SK-MEL-5 (cell line): Measurements from ENCODE around the gene EFCAB6. TPM values are rescaled to one million over a fixed set of nuclear protein-coding genes. Genes with fewer than 3 reads are reported as not detected.

Experiments used
- DNase-seq: peaks from one replicate; pipeline ENCODE4 v3.0.0-alpha.2; 2016; ENCODE audit warnings: low read depth, low spot score
- in situ Hi-C: cut with HindIII; loops from 2 replicates; pipeline ENCODE4 v1.10.0; 2016; ENCODE audit warnings: low sequenced_read_pairs, high pct_unique_total_duplicates, low pct_unique_long_range_greater_than_20kb
- total RNA-seq: library from RNA; depleted of rRNA; stranded (reverse); fragments of >200 nt; shearing (Covaris generic); gene quantifications from 2 replicates; pipeline ENCODE4 v1.2.3, GENCODE V29; 2014

Gene EFCAB6
- total RNA-seq, 1 experiment from 2014 or later, result 0.55 TPM

DNA sequence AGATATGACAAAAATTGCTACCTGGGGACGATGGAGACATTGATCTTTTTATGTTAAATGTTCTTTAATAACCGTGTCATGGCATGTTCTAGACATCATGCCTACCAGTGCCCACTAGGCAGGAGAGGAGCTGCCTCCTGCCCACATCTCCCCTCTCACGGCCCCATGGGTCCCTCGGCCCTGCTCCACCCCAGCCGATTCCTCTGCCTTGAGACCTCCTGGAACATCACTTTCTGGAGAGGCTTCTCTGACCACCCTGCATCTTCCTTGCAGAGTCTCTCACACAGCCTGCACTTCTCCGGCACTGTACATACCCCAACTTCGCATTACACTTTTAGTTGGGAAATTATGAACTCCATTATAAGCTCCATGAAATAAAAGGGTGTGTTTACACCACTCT is 16.8 kb downstream of the EFCAB6 start:
- in situ Hi-C loops, result no loop called here
- DNase-seq, result no peak

DNA sequence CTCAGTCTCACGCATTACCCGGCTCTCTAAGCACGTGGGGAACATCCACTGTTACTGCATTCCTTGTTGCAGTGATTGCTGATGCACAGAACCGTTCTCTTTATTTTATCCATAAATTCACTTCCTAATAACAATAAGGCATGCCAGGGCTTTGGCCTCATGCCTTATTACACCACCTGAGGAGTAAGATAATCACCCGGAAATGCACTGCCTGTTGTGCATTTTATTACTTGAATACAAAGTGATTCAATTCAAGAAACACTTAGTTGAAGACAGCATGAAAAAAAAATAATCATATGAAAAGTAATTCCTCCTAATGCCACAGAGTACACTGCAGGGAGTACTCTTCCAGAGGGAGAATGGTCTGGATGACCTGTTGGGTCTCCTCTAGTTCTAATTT is 19.2 kb downstream of the EFCAB6 start:
- in situ Hi-C loops, result no loop called here

DNA sequence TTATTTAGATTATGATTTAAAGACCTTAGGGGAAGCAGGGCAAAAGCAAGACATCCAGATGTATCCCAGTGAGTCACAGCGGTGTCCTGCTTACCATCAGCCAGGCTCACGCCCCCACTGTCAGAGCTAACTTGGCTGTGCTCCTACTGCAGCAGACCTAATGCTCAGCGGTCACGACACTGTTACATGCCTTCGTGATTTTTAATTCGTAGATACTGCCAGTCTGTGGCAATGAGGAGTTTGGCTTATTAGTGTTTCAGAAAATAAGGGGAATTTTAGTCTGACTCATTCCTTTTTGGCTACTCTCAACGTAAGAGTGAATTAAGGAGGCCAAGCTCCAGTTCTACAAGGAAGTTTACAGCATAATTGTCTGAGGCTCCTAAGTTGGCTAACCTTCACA is 22.7 kb downstream of the EFCAB6 start:
- in situ Hi-C loops, result no loop called here
- DNase-seq, result no peak

More for the DNA sequence above, 19.2 kb downstream of the EFCAB6 start:
- DNase-seq, result no peak

DNA sequence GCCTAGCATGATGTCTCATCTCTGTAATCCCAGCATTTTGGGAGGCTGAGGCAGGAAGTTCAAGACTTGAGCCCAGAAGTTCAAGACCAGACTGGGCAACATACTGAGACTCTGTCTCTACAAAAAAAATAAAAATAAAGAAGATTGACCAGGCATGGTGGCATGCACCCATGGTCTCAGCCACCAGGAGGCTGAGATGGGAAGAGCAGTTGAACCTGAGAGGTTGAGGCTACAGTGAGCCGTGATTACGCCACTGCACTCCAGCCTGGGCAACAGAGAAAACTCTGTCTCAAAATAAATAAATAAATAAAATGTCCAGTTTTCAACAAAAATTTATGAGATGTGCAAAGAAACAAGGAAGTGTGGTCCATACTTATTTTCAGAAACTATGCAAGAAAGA is 28.3 kb downstream of the EFCAB6 start:
- DNase-seq, result peak; percentile 55
- in situ Hi-C loops, result no loop called here

DNA sequence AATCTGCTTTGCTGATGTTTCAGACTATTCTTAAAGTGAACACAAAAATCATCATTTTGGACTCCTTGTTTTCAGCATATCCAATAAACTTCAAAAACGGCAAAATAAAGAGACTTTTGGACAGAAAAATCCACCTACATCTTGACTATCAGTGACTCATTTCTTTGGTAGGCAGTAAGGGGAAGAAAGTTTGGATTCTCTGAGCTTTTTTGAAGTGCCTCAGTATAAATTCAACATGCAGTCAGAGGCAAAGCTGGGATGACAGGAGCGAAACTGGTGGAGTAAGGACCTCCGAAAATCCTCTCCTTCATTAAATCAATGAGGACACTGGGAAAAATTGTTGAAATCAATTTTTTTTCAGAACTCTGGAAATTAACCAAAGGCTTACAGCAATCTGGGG is 29.7 kb downstream of the EFCAB6 start:
- DNase-seq, result no peak
- in situ Hi-C loops, result no loop called here

DNA sequence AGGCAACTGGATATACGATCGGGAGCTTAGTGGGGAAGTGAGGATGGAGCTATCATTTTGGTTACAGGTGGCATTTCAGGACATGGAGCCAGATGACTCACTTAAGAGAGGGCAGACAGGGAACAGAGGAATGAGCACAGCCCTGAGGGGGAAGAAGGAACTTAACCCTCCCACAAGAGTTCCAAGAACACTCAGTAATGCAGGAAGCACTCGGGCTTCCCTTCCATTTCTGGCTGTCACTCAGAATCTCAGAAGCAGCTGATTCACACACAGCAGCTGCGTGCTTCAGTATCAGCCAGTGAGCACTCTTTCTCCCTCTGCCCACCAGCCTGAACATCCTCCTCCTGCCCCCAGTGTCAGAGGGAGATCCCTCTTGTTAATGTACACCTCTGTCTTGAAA is 34.8 kb downstream of the EFCAB6 start:
- peak; percentile 4 for DNase-seq
- in situ Hi-C loops, result no loop called here

DNA sequence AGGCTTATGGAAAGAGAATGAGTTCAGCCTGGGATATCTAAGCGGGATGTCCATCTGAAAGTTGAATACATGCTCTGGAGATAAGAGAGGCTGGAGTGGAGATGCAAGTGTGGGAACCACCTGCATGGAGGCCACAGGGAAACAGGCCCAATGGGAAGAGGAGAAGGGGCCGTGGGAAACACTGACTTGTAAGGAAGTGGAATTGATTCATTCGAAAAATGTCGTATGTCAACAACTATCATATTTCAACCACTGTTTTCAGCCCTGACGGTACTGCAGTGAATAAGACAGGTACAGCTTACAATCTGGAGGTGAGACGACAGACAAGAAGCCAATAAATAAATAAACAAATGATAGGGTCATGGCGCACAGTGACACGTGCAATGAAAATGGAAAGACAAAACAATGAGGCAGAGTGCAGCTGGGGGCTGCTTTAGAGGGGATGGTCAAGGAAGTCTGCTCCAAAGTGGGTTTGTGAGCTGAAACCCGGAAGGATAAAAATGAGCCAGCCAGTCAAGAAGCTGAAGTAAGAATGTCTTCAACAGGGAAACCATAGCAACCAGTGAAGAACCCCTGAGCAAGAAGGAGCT is 35.9 kb downstream of the EFCAB6 start:
- DNase-seq, result no peak
- in situ Hi-C loops, result no loop called here

DNA sequence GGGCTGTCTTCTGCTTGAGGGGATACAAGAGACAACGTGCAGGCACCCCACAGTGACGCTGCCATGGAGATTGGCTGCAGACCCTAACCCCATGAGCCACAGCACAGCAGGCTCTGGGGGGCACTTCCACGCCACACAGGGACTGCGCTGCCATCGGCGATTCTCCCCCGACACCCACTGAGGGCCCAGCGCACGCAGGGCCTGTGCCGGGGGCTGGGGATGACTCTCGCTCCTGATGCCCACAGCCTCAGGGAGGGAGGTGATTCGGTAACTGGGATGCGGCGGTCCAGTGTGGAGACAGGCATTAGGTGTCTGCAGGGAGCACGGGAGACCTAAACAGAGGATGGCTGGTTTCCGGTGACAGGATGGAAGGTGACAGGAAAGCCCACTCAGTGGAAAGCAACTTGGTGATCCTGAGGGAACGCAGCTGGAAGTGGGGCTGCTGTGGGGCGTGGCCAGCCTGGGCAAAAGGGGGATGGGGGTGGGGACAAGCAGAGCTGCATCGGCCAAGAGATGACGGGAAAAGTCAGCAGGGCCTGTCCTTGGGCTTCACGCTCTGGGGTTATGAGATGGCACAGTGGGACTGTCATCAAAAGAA is 37.7 kb downstream of the EFCAB6 start:
- DNase-seq, result no peak
- in situ Hi-C loops, result no loop called here

DNA sequence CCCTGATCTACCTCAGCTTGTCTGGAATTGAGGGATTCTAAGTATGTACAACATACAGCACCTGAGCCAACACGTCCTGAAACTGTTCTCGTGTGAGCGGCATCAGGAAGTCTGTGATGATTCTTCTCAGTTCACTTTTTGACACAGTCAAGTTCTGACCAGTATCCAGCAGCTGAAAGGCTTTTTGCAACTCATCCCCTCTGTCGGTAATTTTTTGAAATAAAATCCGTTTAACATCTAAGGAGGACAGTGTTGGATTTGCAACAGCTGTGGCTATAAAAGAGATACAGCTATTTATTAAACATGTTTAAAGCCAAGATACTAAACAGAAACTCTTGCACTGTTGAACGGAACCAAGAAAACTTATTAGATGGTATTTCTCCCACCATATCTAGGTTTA is 39.3 kb downstream of the EFCAB6 start:
- in situ Hi-C loops, result no loop called here
- DNase-seq, result no peak

DNA sequence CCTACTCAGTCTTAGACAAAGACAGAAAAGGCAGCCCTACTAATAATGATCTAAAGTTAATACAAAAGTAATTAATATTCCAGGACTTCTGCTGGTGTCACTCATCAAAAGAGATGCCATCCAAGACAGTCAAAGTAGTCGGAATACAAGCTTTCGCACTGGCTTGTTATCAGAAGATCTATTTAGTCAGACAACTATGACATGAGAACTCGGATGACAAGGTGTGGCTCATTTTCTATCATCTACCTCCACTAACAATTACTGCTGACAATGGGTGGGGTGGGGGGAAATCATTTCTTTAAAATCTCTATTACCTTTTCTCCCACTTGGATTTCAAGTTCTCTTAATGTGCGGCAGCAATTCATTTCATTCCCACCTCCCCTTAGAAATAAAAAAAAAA is 56.7 kb downstream of the EFCAB6 start:
- DNase-seq, result no peak
- in situ Hi-C loops, result no loop called here

DNA sequence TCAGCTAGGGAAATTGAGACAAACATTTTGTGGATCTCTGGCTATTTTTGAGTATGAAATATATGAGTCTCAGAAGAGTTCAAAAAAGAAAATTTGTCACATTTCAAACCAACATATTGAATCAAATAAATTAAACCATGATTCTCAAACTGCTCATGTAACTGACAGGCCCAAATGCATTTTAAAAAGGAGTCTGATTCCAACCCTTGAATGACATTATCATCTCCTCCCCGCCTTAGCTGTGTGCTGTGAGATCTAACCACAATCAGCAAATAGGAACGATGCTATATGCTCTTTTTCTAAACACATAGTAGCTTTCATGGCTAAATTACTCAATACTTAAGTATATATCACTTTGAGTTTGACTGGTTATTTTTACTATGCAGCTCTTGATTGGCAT is 57.1 kb downstream of the EFCAB6 start:
- in situ Hi-C loops, result no loop called here
- DNase-seq, result no peak

DNA sequence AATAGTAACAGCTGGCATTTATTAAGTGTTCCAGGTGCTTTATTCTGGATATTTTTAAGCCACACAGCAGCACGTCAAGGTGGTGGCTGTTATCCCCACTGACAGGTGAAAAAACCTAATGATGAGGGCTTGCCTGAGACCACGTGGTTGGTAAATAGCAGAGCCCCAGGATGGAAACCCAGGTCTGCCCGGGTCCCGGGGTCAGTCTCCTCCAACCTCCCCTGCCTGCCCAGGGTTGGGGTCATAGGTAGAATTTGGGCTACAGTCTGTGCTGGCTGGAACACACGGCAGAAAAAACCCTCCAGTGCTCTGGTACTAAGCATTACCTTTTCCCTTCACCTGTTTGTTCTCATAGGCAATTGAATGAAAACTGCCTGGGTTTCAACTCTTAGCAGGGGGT is 57.9 kb downstream of the EFCAB6 start:
- in situ Hi-C loops, result no loop called here
- no peak for DNase-seq

DNA sequence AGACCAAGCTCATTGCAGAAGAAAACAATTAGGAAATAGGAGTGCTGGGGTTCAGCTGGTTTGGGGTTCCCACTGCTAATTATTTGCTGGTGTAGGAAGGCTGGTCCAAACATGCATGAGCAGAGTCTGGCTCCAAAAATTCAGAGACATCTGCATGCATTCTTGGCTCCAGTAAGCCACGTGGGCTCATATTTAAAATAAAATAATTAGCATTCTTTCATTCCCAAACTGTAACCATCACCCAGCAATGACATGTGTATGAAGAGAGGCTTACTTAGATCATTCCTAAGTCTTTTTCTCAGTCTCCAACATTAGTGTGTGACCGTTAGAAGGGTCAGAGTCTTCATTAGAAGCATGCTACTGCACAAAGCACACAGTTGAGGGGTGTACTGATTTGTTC is 58.4 kb downstream of the EFCAB6 start:
- DNase-seq, result no peak
- in situ Hi-C loops, result no loop called here

DNA sequence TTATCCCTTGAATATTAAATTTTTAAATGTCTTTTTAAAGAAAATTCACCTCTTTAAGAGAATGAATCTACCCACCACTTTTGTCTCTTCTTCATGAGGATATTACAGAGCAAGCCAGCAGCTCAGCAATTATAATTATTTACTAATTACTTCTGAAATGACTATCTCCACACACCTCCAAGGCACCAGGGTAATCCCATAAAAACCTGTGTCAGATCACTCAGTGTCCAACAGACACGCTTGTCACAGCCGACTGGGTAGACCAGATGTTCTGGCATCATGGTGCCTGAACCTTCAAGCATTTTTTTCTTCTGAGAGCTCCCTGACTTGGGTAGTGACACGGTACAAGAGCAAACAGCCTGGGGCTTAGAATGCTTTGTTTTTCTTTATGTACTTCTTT is 61.4 kb downstream of the EFCAB6 start:
- in situ Hi-C loops, result no loop called here

DNA sequence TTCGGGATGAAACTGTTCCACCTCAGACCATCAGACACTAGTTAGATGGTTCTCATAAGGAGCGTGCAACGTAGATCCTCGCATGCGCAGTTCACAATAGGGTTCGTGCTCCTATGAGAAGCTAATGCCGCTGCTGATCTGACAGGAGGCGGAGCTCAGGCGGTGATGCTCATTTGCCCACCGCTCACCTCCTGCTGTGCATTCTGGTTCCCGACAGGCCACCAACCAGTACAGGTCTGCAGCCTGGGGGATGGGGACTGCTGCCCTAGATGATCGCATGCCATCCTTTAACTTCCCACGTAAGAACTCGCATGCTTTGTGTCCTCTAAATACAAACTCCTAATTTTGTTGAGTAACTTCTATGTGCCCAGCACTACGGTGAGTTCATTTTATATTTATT is 62.6 kb downstream of the EFCAB6 start:
- in situ Hi-C loops, result no loop called here
- DNase-seq, result no peak

More for the DNA sequence above, 61.4 kb downstream of the EFCAB6 start:
- no peak for DNase-seq

DNA sequence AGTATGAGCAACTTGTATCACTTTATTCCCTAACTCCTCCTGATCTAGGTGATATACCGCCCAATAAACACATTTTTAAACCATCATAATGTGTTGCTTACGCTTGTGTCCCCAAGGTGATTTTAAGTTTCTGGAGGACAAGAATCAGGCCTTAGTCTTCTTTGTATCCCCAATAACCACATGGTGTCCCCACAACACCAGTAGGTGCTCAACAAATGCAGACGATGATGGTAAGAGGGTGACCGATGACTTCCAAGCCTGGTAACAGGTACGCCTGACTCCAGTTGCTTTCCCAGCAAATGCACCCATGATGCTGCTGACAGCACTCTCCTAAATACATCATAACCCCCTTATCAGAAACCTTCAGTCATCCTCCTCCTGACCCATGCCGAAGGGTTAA is 64.2 kb downstream of the EFCAB6 start:
- no peak for DNase-seq
- in situ Hi-C loops, result no loop called here

DNA sequence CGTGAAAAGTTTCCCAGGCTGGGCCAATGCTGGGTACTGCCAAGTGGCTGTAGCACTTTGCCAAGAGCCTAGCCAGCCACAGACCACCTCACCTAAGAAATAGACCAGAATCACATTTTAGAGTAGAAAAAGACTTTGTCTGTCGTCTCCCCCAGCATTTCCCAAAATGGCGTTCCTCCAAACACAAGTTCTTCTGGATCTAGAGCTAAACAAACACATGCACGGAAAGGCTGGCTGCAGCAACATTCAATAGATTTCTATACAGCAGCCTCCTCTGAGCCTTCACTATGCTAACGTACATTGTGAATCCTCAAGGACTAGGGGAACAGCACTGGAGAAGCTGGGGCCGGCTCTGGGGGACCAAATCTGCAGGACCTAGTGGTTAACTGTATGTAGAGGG is 65.0 kb downstream of the EFCAB6 start:
- no peak for DNase-seq
- in situ Hi-C loops, result no loop called here

DNA sequence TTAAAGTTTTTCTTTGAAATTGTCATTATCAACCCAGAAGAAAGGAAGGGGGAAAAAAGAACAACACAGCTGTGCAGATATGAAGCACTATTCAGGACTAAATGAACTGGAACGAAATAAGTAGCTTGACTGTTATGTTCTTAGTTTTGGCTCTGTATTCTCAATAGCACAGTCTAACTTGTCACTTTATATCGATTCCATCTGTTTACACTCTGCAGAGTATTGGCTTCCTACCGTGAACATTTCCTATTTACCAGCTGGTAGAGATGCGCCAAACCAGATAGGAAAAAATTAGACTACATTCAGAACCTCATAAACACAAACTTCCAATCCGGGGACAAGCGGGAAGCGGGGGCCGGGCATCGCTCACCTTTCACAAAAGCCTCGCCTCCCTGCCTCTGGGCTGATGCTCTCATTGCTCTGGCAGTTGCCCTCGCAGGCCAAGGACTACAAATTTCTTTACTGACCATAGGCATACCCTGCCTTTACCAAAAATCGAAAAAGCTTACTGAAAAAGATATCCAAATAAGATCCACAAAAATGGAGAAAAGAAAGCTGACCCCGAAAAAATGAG is 66.2 kb downstream of the EFCAB6 start:
- in situ Hi-C loops, result no loop called here
- no peak for DNase-seq

DNA sequence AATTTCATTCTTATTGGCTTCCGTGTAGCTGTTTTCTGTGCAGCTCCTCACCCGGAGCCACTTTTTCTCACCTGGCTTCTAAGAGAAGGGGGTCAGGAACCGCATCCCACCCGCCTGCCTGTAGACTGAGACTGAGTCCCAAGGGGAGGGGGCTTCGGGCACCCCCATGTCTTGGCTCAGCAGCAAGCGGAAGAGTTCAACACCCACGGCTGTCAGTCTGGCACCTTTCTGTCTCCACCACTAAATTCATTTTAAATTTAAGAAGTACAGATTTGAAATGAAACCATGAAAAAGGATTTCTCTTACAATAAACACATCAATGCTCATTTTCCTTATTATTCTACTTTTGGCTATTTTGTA is 66.7 kb downstream of the EFCAB6 start:
- no peak for DNase-seq
- in situ Hi-C loops, result no loop called here
